ENCODE results near the gene SMIM38.
"Not testable (repeated sequence)": the region's sequence is repeated elsewhere in the genome, so short reads cannot be mapped to it uniquely, and the experiment has no call there.

DNA sequence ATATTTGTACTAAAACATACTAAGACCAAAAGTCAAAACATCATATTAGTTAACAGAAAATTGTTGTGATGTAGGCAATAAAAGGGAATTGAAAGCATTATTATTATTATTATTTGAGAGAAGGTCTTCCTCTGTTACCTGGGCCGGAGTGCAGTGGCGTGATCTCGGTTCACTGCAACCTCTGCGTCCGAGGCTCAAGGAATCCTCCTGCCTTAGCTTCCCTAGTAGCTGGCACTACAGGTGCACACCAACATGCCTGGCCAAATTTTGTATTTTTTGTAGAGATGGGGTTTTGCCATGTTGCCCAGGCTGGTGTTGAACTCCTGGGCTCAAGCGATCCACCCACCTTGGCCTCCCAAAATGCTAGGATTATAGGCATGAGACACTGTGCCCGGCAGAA is 15.6 kb upstream of the SMIM38 start:
- TF ChIP-seq, protein P1, sequence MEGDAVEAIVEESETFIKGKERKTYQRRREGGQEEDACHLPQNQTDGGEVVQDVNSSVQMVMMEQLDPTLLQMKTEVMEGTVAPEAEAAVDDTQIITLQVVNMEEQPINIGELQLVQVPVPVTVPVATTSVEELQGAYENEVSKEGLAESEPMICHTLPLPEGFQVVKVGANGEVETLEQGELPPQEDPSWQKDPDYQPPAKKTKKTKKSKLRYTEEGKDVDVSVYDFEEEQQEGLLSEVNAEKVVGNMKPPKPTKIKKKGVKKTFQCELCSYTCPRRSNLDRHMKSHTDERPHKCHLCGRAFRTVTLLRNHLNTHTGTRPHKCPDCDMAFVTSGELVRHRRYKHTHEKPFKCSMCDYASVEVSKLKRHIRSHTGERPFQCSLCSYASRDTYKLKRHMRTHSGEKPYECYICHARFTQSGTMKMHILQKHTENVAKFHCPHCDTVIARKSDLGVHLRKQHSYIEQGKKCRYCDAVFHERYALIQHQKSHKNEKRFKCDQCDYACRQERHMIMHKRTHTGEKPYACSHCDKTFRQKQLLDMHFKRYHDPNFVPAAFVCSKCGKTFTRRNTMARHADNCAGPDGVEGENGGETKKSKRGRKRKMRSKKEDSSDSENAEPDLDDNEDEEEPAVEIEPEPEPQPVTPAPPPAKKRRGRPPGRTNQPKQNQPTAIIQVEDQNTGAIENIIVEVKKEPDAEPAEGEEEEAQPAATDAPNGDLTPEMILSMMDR (conservative IDR thresholded peaks at IDR 0.05; ENCODE audit: low read depth in 2 of 2), result not testable (repeated sequence)
- not testable (repeated sequence) for TF ChIP-seq POLR2AphosphoS5 (IDR thresholded peaks at IDR 0.05; ENCODE audit: low read depth); EZH2 (IDR thresholded peaks at IDR 0.05; ENCODE audit: low read depth, unreplicated experiment); EZH2phosphoT487 (IDR thresholded peaks at IDR 0.05; ENCODE audit: unreplicated experiment); JUNB (IDR thresholded peaks at IDR 0.05; ENCODE audit: unreplicated experiment); CREB1 (CRISPR knock-in tag; IDR thresholded peaks at IDR 0.05; ENCODE audit: low read depth); ZNF331 (CRISPR knock-in tag; IDR thresholded peaks at IDR 0.05; ENCODE audit: low read depth); STAT1 (IDR thresholded peaks at IDR 0.05; ENCODE audit: unreplicated experiment)
- TF ChIP-seq, protein P2, sequence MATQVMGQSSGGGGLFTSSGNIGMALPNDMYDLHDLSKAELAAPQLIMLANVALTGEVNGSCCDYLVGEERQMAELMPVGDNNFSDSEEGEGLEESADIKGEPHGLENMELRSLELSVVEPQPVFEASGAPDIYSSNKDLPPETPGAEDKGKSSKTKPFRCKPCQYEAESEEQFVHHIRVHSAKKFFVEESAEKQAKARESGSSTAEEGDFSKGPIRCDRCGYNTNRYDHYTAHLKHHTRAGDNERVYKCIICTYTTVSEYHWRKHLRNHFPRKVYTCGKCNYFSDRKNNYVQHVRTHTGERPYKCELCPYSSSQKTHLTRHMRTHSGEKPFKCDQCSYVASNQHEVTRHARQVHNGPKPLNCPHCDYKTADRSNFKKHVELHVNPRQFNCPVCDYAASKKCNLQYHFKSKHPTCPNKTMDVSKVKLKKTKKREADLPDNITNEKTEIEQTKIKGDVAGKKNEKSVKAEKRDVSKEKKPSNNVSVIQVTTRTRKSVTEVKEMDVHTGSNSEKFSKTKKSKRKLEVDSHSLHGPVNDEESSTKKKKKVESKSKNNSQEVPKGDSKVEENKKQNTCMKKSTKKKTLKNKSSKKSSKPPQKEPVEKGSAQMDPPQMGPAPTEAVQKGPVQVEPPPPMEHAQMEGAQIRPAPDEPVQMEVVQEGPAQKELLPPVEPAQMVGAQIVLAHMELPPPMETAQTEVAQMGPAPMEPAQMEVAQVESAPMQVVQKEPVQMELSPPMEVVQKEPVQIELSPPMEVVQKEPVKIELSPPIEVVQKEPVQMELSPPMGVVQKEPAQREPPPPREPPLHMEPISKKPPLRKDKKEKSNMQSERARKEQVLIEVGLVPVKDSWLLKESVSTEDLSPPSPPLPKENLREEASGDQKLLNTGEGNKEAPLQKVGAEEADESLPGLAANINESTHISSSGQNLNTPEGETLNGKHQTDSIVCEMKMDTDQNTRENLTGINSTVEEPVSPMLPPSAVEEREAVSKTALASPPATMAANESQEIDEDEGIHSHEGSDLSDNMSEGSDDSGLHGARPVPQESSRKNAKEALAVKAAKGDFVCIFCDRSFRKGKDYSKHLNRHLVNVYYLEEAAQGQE (IDR thresholded peaks at IDR 0.05; ENCODE audit: unreplicated experiment), result not testable (repeated sequence)
- TF ChIP-seq, protein P3, sequence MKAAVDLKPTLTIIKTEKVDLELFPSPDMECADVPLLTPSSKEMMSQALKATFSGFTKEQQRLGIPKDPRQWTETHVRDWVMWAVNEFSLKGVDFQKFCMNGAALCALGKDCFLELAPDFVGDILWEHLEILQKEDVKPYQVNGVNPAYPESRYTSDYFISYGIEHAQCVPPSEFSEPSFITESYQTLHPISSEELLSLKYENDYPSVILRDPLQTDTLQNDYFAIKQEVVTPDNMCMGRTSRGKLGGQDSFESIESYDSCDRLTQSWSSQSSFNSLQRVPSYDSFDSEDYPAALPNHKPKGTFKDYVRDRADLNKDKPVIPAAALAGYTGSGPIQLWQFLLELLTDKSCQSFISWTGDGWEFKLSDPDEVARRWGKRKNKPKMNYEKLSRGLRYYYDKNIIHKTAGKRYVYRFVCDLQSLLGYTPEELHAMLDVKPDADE (IDR thresholded peaks at IDR 0.05), result not testable (repeated sequence)

All from GM23338 (cell line).